HepG2 (cell line): ENCODE measurements around the gene METTL26. TPM values are rescaled to one million over a fixed set of nuclear protein-coding genes. Genes with fewer than 3 reads are reported as not detected.

Experiments
- AFF4 ChIP-seq: sonication (generic); formaldehyde crosslinking; IDR thresholded peaks from 2 replicates; pipeline ENCODE4 v1.4.0; 2020; ENCODE audit warnings: missing genetic modification reagents
- FOSL1 ChIP-seq: sonication (generic); formaldehyde crosslinking; IDR thresholded peaks from 2 replicates; pipeline ENCODE4 v1.9.0; 2021; ENCODE audit warnings: missing genetic modification reagents, borderline replicate concordance
- HOXD1 ChIP-seq: sonication (generic); formaldehyde crosslinking; IDR thresholded peaks from 2 replicates; pipeline ENCODE4 v1.5.0; 2020; ENCODE audit warnings: missing genetic modification reagents
- IRF2 ChIP-seq: IDR thresholded peaks from 2 replicates; pipeline ENCODE4 v1.6.1; 2018; ENCODE audit warnings: missing genetic modification reagents, missing compliant biosample characterization
- KLF12 ChIP-seq: sonication (generic); formaldehyde crosslinking; IDR thresholded peaks from 2 replicates; pipeline ENCODE4 v1.4.0; 2020; ENCODE audit warnings: missing genetic modification reagents, borderline replicate concordance
- ZBTB3 ChIP-seq: sonication (generic); formaldehyde crosslinking; IDR thresholded peaks from 2 replicates; pipeline ENCODE4 v1.4.0; 2020; ENCODE audit warnings: low read depth, mild to moderate bottlenecking, moderate library complexity, missing genetic modification reagents, borderline replicate concordance
- ZBTB44 ChIP-seq: sonication (generic); formaldehyde crosslinking; IDR thresholded peaks from 2 replicates; pipeline ENCODE4 v1.4.0; 2020; ENCODE audit warnings: missing genetic modification reagents
- ZFP82 ChIP-seq: sonication (generic); formaldehyde crosslinking; IDR thresholded peaks from 2 replicates; pipeline ENCODE4 v1.5.1; 2020; ENCODE audit warnings: mild to moderate bottlenecking, missing genetic modification reagents, borderline replicate concordance
- ZNF362 ChIP-seq: sonication (generic); formaldehyde crosslinking; IDR thresholded peaks from 2 replicates; pipeline ENCODE4 v1.4.0; 2020; ENCODE audit warnings: missing genetic modification reagents, mild to moderate bottlenecking, borderline replicate concordance
- ZNF780A ChIP-seq: sonication (generic); formaldehyde crosslinking; IDR thresholded peaks from 2 replicates; pipeline ENCODE4 v1.8.0; 2022; ENCODE audit warnings: mild to moderate bottlenecking, missing genetic modification reagents, moderate library complexity
- ZSCAN21 ChIP-seq: sonication (generic); formaldehyde crosslinking; IDR thresholded peaks from 2 replicates; pipeline ENCODE4 v1.8.0; 2022; ENCODE audit warnings: mild to moderate bottlenecking, missing genetic modification reagents, moderate library complexity, borderline replicate concordance
- polyA plus RNA-seq, 8 experiments: library from polyadenylated mRNA; depleted of rRNA in 3 of 8; stranded (reverse) in 7 of 8; unstranded in 1 of 8; fragments of >200 nt; fragmentation: Illumina TruSeq in 4 of 8; extraction: Trizol in 4 of 8; gene quantifications; 2 replicates each; pipeline versions ENCODE4 v1.2.1 to v1.2.3, GENCODE V29; 2011 to 2016; ENCODE audit warnings: low read depth in 4 of 8, missing spikeins in 1 of 8, mixed read lengths in 1 of 8; ENCODE audit not compliant: insufficient read depth in 1 of 8
- total RNA-seq, 5 experiments: library from RNA; depleted of rRNA; stranded (reverse); fragments of >200 nt; fragmentation: Illumina TruSeq; extraction: Trizol; gene quantifications; 2 replicates each; pipeline ENCODE4 v1.2.3, GENCODE V29; 2016; ENCODE audit warnings: low read depth in 1 of 5
- TF ChIP-seq, protein P1 (sequence below): sonication (generic); formaldehyde crosslinking; IDR thresholded peaks from 2 replicates; pipeline ENCODE4 v1.4.0; 2020; ENCODE audit warnings: mild to moderate bottlenecking, missing genetic modification reagents
- TF ChIP-seq, protein P2 (sequence below): sonication (generic); formaldehyde crosslinking; IDR thresholded peaks from 2 replicates; pipeline ENCODE4 v1.4.0; 2020; ENCODE audit warnings: missing genetic modification reagents
- TF ChIP-seq, protein P3 (sequence below): sonication (generic); formaldehyde crosslinking; IDR thresholded peaks from 2 replicates; pipeline ENCODE4 v1.8.0; 2022; ENCODE audit warnings: low read depth, missing genetic modification reagents

METTL26 gene
- total and polyA plus RNA-seq, 2 of the 13 experiments (the other 11 are each of a cell fraction or from before 2014, with no cell fraction given), result 65.5 to 70.1 TPM

DNA sequence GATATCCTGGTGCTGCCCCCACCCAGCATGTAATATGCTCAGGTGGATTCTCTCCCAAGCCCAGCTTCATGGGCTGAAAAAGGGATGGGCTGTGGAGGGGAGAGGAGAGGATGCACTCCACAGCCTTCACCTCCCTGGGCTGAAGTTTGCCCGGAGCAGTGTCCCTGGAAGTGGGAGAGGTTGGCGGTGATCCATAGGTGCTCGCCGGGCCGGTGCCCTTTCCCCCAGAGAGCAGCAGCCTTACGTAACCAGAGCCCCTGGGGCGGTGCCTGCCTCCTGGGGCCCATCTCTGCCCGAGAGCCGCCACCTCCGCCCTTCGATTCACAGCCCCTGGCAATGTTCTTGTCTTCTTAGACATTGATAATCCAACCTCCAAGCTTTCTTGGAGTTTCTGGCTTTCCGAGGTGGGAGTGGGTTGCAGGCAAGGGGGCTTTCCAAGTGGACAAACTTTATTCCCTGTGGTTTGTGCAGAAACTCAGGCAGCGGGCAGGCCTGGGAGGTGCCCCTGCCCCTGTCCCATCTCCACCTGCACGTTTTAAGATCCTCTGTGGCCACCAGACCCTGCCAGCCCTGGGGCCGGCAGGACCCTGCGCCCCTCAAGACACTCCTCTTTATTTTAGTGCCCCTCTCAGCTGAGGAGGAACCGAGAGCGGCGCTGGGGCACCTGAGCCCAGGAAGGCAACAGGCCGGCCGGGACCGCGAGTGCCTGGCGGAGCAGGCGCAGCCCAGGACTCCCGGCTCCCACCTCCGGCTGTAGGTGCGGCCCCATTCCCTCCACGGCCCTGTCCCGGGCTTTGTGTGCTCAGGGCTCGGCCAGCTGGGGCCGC lies 10.0 kb upstream of the METTL26 start (continued):
- no peak for TF ChIP-seq AFF4
- no peak for TF ChIP-seq ZFP82 (CRISPR knock-in tag)
- TF ChIP-seq ZSCAN21, result no peak
- no peak for TF ChIP-seq KLF12
- no peak for TF ChIP-seq ZBTB44
- TF ChIP-seq ZNF780A, result no peak
- peak; percentile 67; the same call in 1 of the 2 replicates for TF ChIP-seq IRF2 (CRISPR knock-in tag)
- TF ChIP-seq FOSL1 (CRISPR knock-in tag), result no peak
- TF ChIP-seq, protein P1, sequence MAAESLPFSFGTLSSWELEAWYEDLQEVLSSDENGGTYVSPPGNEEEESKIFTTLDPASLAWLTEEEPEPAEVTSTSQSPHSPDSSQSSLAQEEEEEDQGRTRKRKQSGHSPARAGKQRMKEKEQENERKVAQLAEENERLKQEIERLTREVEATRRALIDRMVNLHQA (CRISPR knock-in tag), result no peak
- no peak for TF ChIP-seq ZNF362 (CRISPR knock-in tag)
- no peak for TF ChIP-seq ZBTB3 (CRISPR knock-in tag)
- TF ChIP-seq, protein P2, sequence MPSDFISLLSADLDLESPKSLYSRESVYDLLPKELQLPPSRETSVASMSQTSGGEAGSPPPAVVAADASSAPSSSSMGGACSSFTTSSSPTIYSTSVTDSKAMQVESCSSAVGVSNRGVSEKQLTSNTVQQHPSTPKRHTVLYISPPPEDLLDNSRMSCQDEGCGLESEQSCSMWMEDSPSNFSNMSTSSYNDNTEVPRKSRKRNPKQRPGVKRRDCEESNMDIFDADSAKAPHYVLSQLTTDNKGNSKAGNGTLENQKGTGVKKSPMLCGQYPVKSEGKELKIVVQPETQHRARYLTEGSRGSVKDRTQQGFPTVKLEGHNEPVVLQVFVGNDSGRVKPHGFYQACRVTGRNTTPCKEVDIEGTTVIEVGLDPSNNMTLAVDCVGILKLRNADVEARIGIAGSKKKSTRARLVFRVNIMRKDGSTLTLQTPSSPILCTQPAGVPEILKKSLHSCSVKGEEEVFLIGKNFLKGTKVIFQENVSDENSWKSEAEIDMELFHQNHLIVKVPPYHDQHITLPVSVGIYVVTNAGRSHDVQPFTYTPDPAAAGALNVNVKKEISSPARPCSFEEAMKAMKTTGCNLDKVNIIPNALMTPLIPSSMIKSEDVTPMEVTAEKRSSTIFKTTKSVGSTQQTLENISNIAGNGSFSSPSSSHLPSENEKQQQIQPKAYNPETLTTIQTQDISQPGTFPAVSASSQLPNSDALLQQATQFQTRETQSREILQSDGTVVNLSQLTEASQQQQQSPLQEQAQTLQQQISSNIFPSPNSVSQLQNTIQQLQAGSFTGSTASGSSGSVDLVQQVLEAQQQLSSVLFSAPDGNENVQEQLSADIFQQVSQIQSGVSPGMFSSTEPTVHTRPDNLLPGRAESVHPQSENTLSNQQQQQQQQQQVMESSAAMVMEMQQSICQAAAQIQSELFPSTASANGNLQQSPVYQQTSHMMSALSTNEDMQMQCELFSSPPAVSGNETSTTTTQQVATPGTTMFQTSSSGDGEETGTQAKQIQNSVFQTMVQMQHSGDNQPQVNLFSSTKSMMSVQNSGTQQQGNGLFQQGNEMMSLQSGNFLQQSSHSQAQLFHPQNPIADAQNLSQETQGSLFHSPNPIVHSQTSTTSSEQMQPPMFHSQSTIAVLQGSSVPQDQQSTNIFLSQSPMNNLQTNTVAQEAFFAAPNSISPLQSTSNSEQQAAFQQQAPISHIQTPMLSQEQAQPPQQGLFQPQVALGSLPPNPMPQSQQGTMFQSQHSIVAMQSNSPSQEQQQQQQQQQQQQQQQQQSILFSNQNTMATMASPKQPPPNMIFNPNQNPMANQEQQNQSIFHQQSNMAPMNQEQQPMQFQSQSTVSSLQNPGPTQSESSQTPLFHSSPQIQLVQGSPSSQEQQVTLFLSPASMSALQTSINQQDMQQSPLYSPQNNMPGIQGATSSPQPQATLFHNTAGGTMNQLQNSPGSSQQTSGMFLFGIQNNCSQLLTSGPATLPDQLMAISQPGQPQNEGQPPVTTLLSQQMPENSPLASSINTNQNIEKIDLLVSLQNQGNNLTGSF (CRISPR knock-in tag), result no peak
- TF ChIP-seq, protein P3, sequence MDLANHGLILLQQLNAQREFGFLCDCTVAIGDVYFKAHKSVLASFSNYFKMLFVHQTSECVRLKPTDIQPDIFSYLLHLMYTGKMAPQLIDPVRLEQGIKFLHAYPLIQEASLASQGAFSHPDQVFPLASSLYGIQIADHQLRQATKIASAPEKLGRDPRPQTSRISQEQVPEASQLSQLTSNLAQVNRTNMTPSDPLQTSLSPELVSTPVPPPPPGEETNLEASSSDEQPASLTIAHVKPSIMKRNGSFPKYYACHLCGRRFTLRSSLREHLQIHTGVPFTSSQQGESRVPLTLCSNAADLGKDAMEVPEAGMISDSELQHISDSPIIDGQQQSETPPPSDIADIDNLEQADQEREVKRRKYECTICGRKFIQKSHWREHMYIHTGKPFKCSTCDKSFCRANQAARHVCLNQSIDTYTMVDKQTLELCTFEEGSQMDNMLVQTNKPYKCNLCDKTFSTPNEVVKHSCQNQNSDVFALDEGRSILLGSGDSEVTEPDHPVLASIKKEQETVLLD, result no peak
- no peak for TF ChIP-seq HOXD1
